ENCODE measurements around the gene LIMS3.
"Not testable (repeated sequence)": the region's sequence is repeated elsewhere in the genome, so short reads cannot be mapped to it uniquely, and the experiment has no call there.

GRCh38 chr2:109965482-109965881 is 67.0 kb downstream of the LIMS3 start:
- TF ChIP-seq, protein P1, sequence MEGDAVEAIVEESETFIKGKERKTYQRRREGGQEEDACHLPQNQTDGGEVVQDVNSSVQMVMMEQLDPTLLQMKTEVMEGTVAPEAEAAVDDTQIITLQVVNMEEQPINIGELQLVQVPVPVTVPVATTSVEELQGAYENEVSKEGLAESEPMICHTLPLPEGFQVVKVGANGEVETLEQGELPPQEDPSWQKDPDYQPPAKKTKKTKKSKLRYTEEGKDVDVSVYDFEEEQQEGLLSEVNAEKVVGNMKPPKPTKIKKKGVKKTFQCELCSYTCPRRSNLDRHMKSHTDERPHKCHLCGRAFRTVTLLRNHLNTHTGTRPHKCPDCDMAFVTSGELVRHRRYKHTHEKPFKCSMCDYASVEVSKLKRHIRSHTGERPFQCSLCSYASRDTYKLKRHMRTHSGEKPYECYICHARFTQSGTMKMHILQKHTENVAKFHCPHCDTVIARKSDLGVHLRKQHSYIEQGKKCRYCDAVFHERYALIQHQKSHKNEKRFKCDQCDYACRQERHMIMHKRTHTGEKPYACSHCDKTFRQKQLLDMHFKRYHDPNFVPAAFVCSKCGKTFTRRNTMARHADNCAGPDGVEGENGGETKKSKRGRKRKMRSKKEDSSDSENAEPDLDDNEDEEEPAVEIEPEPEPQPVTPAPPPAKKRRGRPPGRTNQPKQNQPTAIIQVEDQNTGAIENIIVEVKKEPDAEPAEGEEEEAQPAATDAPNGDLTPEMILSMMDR (IDR thresholded peaks at IDR 0.05), result not testable (repeated sequence)
- TF ChIP-seq POLR2A (IDR thresholded peaks at IDR 0.05), result not testable (repeated sequence)

Measured in Peyer's patch (tissue), 4 donors.